GM10847 (cell line): Measurements from ENCODE around the gene IDS.
"Not testable (repeated sequence)": the region's sequence is repeated elsewhere in the genome, so short reads cannot be mapped to it uniquely, and the experiment has no call there.

Source experiments
- POLR2A ChIP-seq: IDR thresholded peaks from 2 replicates; pipeline ENCODE4 v1.6.1; 2011; ENCODE audit not compliant: insufficient read length; ENCODE audit errors: extremely low read depth

The IDS gene, protein sequence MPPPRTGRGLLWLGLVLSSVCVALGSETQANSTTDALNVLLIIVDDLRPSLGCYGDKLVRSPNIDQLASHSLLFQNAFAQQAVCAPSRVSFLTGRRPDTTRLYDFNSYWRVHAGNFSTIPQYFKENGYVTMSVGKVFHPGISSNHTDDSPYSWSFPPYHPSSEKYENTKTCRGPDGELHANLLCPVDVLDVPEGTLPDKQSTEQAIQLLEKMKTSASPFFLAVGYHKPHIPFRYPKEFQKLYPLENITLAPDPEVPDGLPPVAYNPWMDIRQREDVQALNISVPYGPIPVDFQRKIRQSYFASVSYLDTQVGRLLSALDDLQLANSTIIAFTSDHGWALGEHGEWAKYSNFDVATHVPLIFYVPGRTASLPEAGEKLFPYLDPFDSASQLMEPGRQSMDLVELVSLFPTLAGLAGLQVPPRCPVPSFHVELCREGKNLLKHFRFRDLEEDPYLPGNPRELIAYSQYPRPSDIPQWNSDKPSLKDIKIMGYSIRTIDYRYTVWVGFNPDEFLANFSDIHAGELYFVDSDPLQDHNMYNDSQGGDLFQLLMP

DNA sequence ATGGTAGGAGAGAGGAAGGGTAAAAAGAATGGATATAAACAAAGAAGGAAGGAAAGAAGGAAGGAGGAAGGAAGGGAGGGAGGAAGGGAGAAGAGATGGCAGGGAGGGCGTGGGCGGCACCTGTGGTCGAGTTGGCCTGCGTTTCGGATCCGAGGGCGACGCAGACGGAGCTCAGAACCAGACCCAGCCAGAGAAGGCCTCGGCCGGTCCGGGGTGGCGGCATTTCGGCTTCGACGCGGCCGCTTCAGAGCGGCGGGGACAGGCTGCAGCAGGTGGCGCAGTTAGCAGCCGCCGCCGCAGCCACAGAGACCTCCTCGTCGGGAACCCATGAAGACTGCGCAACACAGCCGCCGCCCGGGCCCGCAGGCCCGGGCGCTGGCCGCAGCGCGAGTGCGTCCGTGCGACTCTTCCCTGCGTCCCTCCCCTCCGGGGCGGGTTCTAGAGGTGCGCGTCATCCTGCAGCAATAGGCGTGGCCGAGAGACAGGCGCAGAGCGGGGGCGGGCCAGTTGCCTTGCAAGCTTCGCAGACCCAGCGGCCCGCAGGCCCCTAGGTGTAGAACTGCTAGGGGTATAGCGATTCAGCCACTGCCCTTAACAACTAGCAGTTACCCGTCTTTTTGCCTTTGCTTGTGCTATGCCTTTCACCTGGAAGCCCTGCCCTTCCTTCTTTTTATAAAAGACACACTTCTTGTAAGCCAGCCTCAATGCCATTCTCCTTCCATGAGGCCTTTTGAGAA lies at the start of gene IDS:
TSS of gene IDS (minus strand) at position 392 of the 737 bp plus-strand sequence. CDS start at position 223, 169 bp downstream.
- peak; percentile 69 for TF ChIP-seq POLR2A

DNA sequence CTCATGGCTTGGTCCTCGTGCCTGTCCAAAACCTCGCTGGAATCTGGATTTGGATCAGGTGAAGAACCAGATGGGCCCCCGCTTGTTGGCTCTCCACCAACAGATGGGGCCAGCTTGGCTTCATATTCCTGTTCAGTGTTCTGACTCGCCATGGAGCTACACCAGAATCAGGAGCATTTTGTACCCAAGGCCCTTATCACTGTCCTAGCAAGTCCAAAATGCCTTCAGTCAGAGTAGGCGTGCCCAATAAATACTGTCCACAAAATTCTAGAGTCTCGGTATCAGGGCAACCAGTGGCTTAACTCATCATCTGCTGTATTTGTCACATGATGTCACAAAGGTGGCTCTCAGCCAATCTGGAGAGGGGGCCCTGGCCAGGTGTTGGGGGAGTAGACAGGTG lies 44.6 kb upstream of the IDS start, which contains the start of gene HSFX3:
TSS of gene HSFX3 (minus strand) at position 224 of the 400 bp plus-strand sequence. CDS start at position 152, 72 bp downstream.
- not testable (repeated sequence) for TF ChIP-seq POLR2A

DNA sequence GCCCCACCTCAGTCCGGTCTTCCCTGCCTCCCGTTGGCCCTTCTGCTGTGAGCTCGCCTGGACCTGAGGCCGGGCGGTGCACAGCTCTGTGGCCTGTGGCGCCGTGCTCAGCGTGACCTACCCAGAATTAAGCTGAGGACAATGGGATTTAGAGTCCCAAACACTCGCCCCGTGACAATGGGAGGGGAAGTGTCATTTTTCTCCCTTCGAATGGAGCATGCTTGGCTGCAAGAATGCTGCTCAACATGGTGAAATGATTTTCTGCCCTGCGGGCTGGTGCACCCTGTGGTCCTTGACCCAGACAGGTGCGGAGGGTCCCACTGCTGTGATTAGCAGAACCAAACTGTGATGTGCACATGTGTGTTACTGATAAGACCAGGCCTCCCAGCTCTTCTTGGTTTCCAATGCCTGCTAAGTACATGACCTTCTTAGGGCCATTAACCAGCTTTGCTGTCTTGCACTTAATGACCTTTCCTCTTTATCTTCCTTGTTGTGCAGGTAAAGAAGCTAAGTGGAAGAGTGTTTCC lies 36.5 kb upstream of the IDS start:
- TF ChIP-seq POLR2A, result no peak

GRCh38 chrX:149540621-149541520 lies 35.8 kb upstream of the IDS start, which contains the start of gene EOLA1:
Gene EOLA1, plus strand, starts transcription at chrX:149541012. Its CDS starts 4,619 bp downstream, at chrX:149545631.
- TF ChIP-seq POLR2A, result peak; percentile 68

GRCh38 chrX:149540131-149540620 lies 35.1 kb upstream of the IDS start:
- TF ChIP-seq POLR2A, result no peak

DNA sequence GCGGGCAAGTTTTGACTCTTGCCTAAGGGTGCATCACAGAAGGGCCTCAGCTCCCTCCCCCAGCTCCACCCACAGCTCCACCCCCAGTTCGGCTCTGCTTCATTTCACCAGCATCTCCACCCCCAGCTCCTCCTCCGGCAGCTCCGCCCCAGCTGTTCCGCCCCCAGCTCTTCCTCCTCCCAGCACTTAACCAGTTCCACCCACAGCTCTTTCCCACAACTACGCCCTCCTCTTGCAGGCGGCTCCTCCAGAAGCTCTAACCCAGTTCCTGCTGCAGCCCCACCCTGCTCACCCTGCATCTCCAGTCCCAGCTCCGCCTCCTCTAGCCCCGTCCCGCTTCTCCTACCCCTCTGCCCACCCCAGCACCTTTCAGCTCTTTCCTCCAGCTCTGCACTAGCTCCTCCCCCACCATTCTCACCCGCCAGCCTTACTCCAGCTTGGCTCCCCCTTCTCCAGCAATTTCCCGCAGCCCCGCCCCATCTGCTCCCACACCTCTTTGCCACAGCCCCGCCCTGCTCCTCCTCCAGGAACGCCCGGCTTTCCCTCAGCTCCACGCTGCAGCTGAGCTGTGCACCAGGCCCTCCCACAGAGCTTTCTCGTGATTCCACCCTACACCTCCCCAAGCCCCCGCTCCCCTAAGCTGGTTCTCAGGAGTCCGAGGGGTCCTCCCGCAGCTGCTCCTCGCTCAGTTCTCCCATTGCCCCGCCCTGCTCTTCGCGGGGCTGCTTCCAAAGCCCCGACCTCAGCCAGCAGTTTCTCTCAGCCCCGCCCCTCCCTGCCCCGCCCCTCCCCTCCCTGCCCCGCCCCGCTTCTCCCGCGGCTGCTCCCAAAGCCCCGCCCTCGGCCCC lies 34.4 kb upstream of the IDS start:
- TF ChIP-seq POLR2A, result no peak

DNA sequence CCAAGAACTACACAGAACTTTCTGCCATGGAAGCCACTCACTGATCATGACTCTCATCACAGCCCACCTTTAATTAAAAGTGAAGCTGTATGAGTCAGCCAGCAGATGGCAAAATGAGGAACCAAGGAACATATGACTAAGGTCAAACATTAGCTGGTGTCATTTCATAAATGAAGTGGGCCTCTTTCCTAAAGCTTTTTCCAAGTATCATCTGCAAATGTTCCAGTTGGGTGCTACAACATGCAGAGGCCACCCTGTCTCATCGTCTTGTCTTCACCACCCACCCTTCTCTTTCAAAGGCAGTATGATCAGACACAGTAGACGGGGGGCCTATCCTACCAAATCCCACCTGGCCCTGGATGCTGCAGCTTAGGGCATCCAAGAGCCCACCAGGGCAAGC lies 26.5 kb upstream of the IDS start:
- TF ChIP-seq POLR2A, result no peak

- TF ChIP-seq POLR2A, result no peak
These were observed 23.3 kb upstream of the IDS start for GRCh38 chrX:149528381-149528780.

- TF ChIP-seq POLR2A, result no peak
These were observed 22.6 kb upstream of the IDS start for GRCh38 chrX:149527705-149528104.

DNA sequence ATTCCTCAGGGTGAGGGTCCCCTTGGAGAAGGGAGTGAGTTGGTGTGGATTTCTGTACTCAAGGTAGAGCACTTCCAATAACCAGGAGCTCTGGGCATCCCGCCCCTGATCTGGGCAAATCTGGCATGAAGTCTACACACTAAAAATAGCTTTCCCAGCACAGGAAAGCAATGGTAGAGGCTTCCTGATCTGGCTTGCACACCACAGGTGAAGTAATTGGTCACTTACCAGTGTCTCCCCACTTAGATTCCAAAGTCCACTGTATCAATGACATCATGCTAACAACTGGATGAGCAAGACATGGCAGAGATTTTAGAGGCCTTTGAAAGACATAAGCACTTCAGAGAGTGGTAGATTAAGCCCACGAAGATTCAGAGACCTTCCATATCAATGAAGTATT lies 17.8 kb upstream of the IDS start:
- TF ChIP-seq POLR2A, result no peak

- TF ChIP-seq POLR2A, result no peak
These were observed 16.3 kb upstream of the IDS start for GRCh38 chrX:149521438-149521837.

GRCh38 chrX:149518236-149518635 lies 13.1 kb upstream of the IDS start:
- TF ChIP-seq POLR2A, result no peak

DNA sequence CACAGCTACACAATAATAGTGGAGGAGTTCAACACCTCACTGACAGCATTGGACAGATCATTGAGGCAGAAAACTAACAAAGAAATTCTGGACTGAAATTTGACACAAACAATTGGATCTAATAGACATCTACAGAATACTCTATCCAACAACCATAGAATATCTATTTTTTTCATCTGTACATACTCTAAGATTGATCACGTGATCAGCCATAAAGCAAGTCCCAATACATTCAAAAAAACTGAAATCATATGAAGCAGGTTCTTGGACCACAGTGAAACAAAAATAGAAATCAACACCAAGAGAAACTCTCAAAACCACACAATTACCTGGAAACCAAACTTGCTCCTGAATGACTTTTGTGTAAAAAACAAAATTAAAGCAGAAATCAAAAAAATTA lies 12.2 kb upstream of the IDS start:
- no peak for TF ChIP-seq POLR2A
